GM18505 (cell line): Measurements from ENCODE around the gene C22orf15.
A peak's percentile ranks its signal among the peaks of the same experiment; 100 is the strongest.
"Not testable (repeated sequence)": the region's sequence is repeated elsewhere in the genome, so short reads cannot be mapped to it uniquely, and the experiment has no call there.

Experiments used
- ATAC-seq: cut with Tn5 transposase; IDR thresholded peaks from one replicate; pipeline ENCODE4 v1.9.1; 2021; ENCODE audit not compliant: unreplicated experiment
- POLR2A ChIP-seq: IDR thresholded peaks from 4 replicates; pipeline ENCODE4 v1.6.1; 2011; ENCODE audit warnings: borderline replicate concordance; ENCODE audit not compliant: insufficient read depth, insufficient read length; ENCODE audit errors: extremely low read depth

The C22orf15 gene, protein sequence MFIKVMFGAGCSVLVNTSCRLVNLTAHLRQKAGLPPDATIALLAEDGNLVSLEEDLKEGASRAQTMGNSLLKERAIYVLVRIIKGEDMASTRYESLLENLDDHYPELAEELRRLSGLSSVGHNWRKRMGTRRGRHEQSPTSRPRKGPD

DNA sequence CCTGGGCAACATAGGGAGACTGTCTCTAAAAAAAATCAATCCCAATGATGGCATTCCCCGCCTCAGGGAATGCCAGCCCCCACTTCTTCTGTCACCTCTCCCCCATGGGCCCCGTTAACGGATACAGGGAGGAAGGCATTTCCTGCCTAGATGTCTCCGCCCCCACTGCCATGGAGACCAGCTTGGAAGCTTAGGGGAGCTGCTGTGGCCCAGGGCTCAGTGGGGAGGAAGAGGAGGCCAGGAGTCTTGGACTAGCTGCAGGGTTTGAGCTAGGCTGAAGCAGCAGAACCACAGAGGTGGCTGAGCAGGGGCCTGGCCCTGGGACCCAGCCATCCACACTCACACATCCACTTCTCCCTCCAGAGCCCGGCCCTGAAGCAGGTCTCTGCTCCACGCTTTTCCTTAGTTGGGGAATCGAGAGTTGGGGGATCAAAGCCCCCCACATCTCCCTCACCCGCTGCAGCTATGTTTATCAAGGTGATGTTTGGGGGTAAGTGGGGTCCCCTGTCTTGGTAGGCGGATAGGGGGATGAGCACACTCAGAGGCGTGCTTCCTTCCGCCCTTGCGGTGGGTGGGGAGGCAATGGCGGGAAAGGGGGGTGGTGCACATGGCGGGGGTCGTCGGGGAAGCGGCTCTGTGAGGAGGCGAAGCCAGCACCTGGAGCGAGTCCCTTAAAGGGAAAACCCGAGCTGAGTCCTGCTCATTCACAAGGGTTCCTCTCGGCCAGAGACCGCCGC is at the start of gene C22orf15:
Gene C22orf15, plus strand, starts transcription at position 149 of the 737 bp plus-strand sequence. Its CDS starts 317 bp downstream, at position 466.
- TF ChIP-seq POLR2A, result no peak
- no peak for ATAC-seq

DNA sequence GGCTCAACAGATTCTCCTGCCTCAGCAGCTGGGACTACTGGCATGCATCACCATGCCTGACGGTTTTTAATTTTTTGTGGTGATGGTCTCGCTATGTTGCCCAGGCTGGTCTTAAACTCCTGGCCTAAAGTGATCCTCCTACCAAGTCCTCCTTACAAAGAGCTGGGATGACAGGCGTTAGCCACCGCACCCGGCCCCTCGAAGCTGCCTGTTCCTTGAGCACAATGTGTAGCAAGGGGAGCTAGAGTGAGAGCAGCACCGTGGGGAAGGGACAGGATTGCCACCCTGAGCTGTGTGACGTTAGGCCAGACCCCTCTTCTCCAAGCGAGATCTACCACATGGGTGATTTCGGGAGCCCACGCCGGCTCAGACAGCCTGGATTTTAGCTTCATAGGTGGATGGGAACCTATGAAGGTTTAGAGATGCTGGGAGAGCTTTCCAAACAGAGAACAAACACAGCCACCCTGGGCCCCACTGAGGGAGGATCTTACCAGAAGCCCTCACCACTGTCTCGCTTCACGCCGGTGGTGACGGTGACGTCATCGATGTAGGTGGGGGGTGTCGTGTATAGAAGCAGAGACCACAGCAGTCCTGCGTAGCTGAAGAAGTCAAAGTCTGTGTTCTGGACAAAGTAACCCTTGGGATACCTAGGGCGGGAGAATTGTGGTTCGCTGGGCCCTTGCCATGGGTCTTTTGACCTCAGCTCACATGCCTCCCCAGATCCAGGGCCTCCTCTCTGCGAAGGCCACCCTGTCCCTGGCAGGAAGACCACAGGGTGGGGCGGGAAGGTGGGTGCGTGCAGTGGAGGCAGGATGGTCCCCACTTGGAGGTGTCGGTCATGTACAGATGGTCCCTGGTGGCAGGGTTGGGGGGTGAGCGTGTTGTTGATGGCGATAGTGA is 48.8 kb upstream of the C22orf15 start:
- ATAC-seq, result no peak
- TF ChIP-seq POLR2A, result no peak

DNA sequence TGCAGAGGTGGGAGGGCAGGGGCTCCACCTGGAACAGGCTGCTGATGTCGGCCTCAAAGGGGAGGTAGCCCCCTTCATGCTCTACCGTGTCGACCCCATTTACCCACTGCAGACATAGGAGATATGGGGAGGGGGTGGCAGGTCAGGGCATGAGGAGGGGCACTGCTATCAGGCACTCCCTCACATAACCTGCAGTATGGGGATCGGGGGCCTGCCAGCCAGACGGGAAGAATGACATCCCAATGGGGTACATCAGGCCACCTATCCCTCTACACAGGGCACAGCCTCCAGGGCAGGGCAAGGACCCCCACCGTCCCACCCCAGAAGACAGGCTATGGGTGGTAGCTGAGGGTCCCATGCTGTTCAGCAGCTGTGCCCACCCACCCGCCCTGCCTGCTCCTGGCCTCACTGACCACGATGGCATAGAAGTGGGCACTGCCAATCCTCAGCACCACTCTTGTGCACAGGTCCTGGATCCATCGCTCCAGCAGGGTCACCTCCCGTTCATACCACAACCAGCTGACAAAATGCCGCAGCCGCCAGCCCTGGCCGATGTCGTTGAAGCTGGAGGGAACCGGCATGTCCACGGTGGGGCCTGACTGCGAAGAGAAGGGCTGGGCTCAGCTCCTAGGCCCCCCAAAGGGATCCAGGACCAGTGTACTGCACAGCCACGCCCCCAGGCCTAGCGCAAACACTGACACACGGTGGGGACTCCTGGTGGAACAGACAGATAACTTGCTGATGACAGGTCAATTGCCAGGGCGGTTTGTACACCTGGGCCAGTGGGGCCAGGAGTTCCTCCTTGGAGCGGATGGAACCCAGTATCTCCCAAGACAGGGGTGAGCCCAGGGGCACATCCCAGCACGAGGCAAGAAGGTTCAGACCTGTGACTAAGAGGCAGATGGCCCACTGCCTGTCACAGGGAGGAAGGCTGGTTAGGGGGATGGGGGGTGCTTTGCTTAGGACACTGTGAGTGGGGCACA is 47.9 kb upstream of the C22orf15 start:
- no peak for TF ChIP-seq POLR2A
- no peak for ATAC-seq

DNA sequence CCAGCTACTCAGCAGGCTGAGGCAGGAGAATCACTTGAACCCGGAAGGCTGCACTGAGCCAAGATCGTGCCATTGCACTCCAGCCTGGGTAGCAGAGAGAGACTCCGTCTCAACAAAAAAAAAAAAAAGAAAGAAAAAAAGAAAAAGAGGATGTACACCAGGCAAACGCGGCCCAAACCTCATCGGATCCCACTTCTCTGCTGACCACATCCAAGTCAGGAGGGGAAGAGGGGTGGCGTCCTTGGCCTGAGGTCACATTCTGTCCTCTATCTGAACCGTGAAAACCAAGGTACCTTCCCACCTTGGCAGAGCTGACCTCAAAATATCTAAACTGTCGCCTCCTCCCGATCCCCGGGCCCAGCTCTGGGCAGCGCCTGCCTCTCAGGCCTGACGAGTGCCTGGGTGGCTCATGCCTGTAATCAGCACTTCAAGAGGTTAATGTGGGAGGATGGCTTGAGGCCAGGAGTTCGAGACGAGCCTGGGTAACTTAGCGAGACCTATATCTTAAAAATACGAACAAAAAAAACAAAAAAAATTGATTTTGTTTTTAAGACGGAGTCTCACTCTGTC is 46.9 kb upstream of the C22orf15 start:
- no peak for TF ChIP-seq POLR2A
- ATAC-seq, result no peak

DNA sequence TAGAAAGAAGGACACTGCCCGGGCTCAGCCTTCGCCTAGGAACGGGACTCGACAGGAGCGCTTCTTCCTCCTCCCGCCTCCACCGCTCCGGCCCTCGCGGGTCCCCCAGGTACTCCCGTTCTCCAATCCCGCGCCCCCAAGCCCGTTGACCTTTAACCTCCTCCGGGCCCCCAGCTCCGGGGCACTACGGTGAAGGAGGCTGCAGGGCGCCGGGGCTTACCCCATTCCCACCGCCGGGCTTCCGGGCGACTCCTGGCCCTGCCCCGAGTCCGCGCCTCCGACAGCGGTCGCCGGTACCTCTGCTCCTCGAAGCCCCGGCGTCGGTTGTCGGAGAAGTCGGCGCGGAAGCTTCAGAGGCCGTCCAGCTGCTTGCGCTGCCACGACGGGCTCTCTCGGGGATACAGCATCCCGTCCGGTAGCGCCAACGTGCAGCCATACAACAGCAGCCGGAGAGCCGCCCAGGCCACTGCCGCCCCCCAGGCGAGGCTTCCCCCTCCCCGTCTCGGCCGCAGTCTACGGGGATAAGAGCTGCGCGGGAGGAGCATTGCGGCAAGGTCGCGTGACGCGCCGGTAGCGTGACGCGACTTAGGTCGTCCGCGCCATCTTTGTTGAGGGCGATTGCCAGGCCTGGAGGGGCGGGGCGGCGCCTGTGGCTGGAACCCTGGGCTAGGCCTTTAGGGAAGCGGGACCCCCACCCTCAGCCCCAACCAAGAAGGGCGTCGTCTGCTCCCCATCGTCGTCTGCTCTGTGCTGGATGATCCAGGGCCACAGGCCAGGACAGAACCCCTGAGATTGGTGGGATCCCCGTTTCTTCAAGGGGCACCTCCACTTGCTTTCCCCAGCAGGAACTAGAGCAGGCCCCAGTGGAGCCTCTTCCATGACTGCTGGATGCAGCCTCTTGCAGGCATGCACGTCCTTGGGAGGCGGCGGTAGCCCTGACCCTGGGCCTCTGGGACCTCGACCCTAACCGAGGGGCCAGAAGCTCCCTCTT is 45.7 kb upstream of the C22orf15 start:
- peak; percentile 90 for TF ChIP-seq POLR2A
- ATAC-seq, result peak; percentile 70

DNA sequence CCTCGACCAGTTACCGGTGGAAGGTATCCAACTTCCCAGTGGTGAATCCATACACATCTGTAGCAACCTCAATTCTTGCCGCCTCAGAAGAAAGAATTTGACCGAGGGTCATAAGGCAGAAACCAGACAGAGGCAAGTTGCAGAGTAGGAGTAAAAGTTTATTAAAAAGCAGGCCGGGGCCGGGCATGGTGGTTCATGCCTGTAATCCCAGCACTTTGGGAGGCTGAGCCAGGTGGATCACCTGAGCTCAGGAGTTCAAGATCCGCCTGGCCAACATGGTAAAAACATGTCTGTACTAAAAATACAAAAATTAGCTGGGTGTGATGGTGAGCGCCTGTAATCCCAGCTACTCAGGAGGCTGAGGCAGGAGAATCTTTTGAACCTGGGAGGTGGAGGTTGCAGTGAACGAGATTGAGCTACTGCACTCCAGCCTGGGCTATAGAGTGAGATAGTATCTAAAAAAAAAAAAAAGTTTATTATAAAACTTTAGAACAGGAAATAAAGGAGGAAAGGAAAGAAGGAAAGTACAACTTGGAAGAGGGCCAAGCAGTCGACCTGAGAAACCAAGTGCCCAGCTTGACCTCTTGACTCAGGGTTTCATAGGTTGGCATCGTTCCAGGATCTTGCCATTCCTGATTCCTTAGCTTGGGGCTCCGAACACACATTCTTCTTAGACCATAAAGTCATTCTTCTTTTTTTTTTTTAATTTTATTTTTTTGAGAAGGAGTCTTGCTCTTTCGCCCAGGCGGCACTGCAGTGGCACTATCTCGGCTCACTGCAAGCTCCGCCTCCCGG is 44.2 kb upstream of the C22orf15 start:
- no peak for ATAC-seq
- no peak for TF ChIP-seq POLR2A

DNA sequence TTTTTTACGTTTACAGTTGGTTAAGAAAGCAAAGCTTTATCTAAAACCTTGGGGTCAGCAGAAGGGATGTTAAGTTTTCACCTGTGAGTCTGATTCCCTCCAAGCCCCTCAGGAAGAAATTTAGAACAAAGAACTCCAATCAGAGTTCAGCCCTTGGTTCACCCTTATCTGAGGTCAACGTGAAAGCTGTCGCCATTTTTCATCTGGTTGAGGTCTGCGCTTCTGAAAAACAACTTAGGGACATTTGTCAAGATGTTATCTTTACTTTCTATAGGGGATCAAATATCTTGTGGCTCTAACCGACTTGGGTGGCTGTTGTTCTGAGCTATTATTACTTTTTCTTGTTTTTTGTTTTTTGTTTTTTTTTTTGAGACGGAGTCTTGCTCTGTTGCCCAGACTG is 41.9 kb upstream of the C22orf15 start:
- TF ChIP-seq POLR2A, result no peak
- no peak for ATAC-seq

DNA sequence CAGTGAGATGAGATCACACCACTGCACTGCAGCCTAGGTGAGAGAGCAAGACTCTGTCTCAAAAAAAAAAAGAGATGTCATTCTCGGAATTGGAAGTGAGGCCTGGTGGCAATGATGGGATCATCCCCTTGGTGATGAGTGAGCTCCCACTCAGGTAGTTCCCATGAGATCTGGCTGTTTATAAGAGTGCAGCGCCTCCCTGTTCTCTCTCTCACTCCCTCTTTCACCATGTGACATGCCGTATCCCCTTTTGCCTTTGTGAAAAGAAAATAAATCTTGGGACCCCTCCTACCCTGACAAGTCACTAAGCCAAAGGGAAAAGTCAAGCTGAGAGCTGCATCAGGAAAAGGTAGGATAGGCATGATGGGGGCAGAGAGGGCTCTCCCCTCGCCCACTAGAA is 40.6 kb upstream of the C22orf15 start:
- no peak for ATAC-seq

DNA sequence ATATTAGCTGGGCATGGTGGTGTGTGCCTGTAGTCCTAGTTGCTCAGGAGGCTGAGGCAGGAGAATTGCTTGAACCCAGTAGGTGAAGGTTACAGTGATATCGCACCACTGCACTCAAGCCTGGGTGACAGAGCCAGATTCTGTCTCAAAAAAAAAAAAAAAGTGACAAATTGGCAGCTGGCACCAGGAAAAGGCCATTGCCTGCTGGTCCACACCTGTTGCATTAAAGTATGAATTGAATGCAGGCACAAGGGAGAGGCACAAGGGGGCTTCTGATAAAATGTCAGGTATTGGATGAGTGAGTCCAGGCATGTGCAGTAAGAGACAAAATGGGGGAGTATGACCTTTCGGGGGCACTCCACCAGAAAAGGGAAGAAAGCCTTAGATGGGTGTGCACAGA is 40.1 kb upstream of the C22orf15 start:
- ATAC-seq, result no peak
- TF ChIP-seq POLR2A, result no peak

More for the DNA sequence above, 40.6 kb upstream of the C22orf15 start:
- TF ChIP-seq POLR2A, result no peak

DNA sequence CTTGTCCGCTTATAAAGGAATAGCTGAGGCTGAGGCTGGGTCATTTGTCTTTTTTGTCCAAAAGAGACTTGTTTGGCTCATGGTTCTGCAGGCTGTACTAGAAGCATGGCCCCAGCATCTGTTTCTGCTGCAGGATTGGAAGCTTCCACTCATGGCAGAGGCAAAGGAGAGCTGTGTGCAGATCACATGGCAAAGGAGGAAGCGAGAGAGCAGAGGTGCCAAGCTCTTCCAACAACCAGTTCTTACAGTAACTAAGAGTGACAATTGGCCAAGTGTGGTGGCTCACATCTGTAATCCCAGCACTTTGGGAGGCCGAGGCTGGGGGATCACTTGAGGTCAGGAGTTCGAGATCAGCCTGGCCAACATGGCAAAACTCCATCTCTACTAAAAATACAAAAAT is 34.7 kb upstream of the C22orf15 start:
- ATAC-seq, result not testable (repeated sequence)

DNA sequence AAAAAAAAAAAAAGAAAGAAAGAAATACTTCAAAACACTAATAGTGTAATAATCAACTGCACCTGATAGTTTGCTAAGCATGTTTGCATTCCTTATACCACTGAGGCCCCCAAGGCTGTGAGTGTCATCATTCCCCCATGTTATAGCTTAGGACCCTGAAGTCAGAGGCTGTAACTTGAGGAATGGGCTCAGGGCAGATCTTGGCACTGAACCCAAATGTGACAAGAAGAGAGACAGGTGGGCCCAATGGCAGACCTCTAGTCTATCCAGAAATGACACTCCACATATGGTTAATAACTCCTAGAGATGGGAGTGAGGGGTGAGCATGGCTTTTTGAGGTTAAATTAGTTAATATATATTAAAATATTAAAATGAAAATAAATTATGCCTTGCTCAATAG is 25.1 kb upstream of the C22orf15 start:
- ATAC-seq, result no peak
- no peak for TF ChIP-seq POLR2A
